OCI-LY7 (cell line): Measurements from ENCODE around the gene GMDS. TPM values are rescaled to one million over a fixed set of nuclear protein-coding genes. Genes with fewer than 3 reads are reported as not detected.

Experiments
- BruUV-seq: library from RNA; stranded (reverse); fragments of 400-500 nt; replicated peaks from 2 replicates; lab custom pipeline; 2021; lab: Mats Ljungman, UMichigan
- CTCF ChIA-PET: fragments of 300-600 bp; sonication (Branson Sonifier 250); formaldehyde crosslinking; loops from one replicate; lab custom pipeline; 2022; ENCODE audit warnings: antibody characterized with exemption; ENCODE audit not compliant: unreplicated experiment; lab: Charles Lee
- POLR2A ChIA-PET: fragments of 300-600 bp; sonication (Branson Sonifier 250); formaldehyde crosslinking; loops from one replicate; lab custom pipeline; 2022; ENCODE audit warnings: antibody characterized with exemption; lab: Charles Lee
- DNase-seq: peaks from one replicate; pipeline ENCODE4 v3.0.0-alpha.2; 2015; ENCODE audit warnings: low spot score
- H2AFZ ChIP-seq: fragments of 200-600 bp; sonication (generic), shearing (Covaris generic); 2 replicates; pipeline ENCODE4 v1.6.1; 2014; ENCODE audit warnings: mild to moderate bottlenecking, antibody characterized with exemption, low read length, moderate library complexity
- H3K27ac ChIP-seq: fragments of 200-600 bp; sonication (generic); 2 replicates; pipeline ENCODE4 v1.5.1; 2014; ENCODE audit warnings: mixed run types, low read depth, mild to moderate bottlenecking, moderate library complexity, low read length, inconsistent platforms; ENCODE audit not compliant: poor library complexity, severe bottlenecking
- H3K36me3 ChIP-seq: fragments of 200-600 bp; sonication (generic); 2 replicates; pipeline ENCODE4 v1.6.1; 2014; ENCODE audit warnings: mild to moderate bottlenecking, antibody characterized with exemption, low read length, moderate library complexity, mixed read lengths; ENCODE audit not compliant: insufficient read depth
- H3K4me1 ChIP-seq: fragments of 200-600 bp; sonication (generic); 2 replicates; pipeline ENCODE4 v1.5.1; 2014; ENCODE audit warnings: mild to moderate bottlenecking, low read length; ENCODE audit not compliant: insufficient read depth, poor library complexity, severe bottlenecking
- H3K4me2 ChIP-seq: fragments of 200-600 bp; sonication (generic); 2 replicates; pipeline ENCODE4 v1.6.1; 2014; ENCODE audit warnings: mild to moderate bottlenecking, low read length
- H3K4me3 ChIP-seq: fragments of 200-600 bp; sonication (generic); 2 replicates; pipeline ENCODE4 v1.5.1; 2014; ENCODE audit warnings: mild to moderate bottlenecking, low read depth, low read length; ENCODE audit not compliant: poor library complexity, severe bottlenecking
- H3K79me2 ChIP-seq: fragments of 200-600 bp; sonication (generic); 2 replicates; pipeline ENCODE4 v1.6.1; 2016; ENCODE audit warnings: low read depth, mild to moderate bottlenecking, low read length, moderate library complexity, mixed read lengths; ENCODE audit not compliant: insufficient read depth
- H3K9me2 ChIP-seq: fragments of 200-600 bp; sonication (generic); 2 replicates; pipeline ENCODE4 v1.6.1; 2016; ENCODE audit warnings: mild to moderate bottlenecking, low read length, mixed read lengths; ENCODE audit not compliant: insufficient read depth
- H3K9me3 ChIP-seq: fragments of 200-600 bp; sonication (generic); 2 replicates; pipeline ENCODE4 v1.6.1; 2014; ENCODE audit warnings: mild to moderate bottlenecking, mixed run types, low read length, mixed read lengths
- H4K20me1 ChIP-seq: fragments of 200-600 bp; sonication (generic); 2 replicates; pipeline ENCODE4 v1.6.1; 2014; ENCODE audit warnings: mild to moderate bottlenecking, antibody characterized with exemption, low read length, moderate library complexity, mixed read lengths; ENCODE audit not compliant: insufficient read depth
- CTCF ChIP-seq: fragments of 200-600 bp; sonication (generic); conservative IDR thresholded peaks from 2 replicates; pipeline ENCODE4 v1.5.1; 2014; ENCODE audit warnings: mild to moderate bottlenecking, antibody characterized with exemption, low read length, moderate library complexity, mixed read lengths
- EZH2phosphoT487 ChIP-seq: fragments of 200-600 bp; sonication (generic); IDR thresholded peaks from 2 replicates; pipeline ENCODE4 v1.6.1; 2018; ENCODE audit warnings: low read depth, borderline replicate concordance, mild to moderate bottlenecking, mixed run types, antibody characterized with exemption, low read length, moderate library complexity, mixed read lengths
- intact Hi-C: fragments of 100-400 bp; cut with micrococcal nuclease; formaldehyde crosslinking; loops from one replicate; pipeline ENCODE4 v1.10.0; 2022; ENCODE audit not compliant: unreplicated experiment
- total RNA-seq, 2 experiments: library from RNA; depleted of rRNA in 1 of 2; stranded (reverse); fragments of >200 nt in 1 of 2; shearing (Covaris generic) in 1 of 2; gene quantifications; 2 replicates each; pipeline ENCODE4 v1.2.3, GENCODE V29; 2014 to 2022

The GMDS gene
- total RNA-seq, 2 experiments from 2014 or later: 9.9 to 26.8 TPM

DNA sequence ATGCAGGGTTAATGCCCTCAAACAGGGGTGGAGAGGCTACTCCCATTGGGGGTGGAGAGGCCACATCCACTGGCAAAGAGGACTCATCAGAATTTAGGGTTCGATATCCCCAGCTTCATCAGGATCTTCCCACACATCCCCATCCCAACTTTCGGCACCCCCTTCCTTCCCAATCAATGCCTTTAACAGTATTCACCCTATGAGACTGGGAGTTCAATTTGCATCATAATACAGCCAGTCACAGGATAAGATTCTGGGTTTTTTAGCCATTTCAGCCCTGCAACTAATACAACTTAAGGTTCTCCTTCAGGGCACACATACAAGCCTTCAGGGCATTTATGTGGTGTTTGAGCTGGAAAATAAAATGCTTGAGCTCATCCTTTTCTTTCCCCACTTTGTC lies 80.9 kb downstream of the GMDS start:
- Histone ChIP-seq H3K4me1 (no peaks in the 10 kb centered on the region), H3K4me3 (no peak overlapping the region), H3K9me3 (no peaks in the 10 kb centered on the region), H3K79me2 (no peaks in the 10 kb centered on the region), H4K20me1 (no peaks in the 10 kb centered on the region), H3K4me2 (no peak overlapping the region), H3K27ac (no peak overlapping the region), H3K36me3 (no peaks in the 10 kb centered on the region), H3K9me2 (no peaks in the 10 kb centered on the region), H2AFZ (no peak overlapping the region)
- ChIA-PET POLR2A (no interaction called here), CTCF (no interaction called here)
- intact Hi-C loops: no loop called here
- no TSS peak for BruUV-seq
- TF ChIP-seq CTCF (no peak), EZH2phosphoT487 (no peak)
- DNase-seq: no peak

DNA sequence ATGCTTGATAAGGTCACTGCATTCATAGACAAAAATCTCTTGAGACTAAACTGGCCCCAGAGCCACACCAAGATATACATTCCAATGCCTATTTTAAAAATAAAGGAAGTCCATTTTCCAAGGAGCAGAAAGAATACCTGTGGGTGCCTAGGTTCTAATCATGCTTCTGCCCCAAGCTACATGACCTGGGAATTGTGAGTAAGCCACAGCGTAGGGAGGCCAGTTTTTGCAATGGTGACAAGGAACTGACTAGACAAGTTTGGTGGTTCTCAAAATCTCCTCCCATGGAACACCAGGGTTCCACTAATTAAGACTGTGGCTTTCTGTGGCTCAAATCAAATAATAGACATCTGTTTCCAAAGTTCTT lies 83.3 kb downstream of the GMDS start:
- POLR2A ChIA-PET: interaction anchor here (0.6 kb wide), 1 partner anchor 1513 kb away, joined by 10 read pairs; no protein-coding TSS in a partner anchor
- Histone ChIP-seq H4K20me1 (no peaks in the 10 kb centered on the region), H3K4me2 (no peak overlapping the region), H3K4me3 (no peak overlapping the region), H3K36me3 (no peaks in the 10 kb centered on the region), H3K4me1 (no peaks in the 10 kb centered on the region), H2AFZ (no peak overlapping the region), H3K9me3 (no peaks in the 10 kb centered on the region), H3K9me2 (no peaks in the 10 kb centered on the region), H3K27ac (no peak overlapping the region), H3K79me2 (no peaks in the 10 kb centered on the region)
- no TSS peak for BruUV-seq
- intact Hi-C loops: no loop called here
- CTCF ChIA-PET: no interaction called here
- TF ChIP-seq CTCF: no peak
- TF ChIP-seq EZH2phosphoT487: no peak
- no peak for DNase-seq

DNA sequence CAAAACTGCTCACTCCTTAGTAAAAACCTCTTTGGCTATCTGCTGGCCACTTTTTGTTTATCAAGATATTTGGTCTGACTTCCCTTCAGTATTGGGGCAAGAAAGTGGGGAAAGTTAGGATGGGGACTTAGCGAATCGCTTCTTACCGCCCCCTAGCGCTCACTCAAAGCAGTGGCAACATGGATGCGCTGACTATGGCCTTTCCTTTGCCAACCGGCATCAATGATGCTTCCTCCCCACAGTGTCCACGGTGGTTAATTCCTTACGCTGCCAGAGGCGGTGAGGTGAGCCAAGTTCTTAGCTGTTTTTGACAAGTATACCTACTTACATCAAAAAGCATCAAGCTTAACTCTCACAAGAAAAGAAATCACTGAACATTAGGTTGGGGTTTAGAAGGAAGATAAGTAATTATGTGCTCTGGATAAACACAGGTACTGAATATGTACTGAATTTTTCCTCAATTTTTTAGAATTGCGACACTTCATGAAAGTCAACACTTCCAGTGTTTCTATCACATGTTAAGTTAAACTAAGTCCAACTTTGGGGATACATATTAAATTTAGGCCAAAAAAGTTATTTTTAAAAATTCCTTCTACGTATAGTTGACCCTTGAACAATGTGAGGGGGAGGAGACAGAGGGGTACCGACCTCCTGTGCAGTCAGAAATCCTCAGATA lies 86.7 kb downstream of the GMDS start:
- peaks cover 7% of the 10 kb centered on the region; the same call in 1 of the 2 replicates for H4K20me1 ChIP-seq
- no peak overlapping the region for H3K4me3 ChIP-seq
- no peaks in the 10 kb centered on the region for H3K4me1 ChIP-seq
- BruUV-seq: no TSS peak
- intact Hi-C loops: no loop called here
- no peaks in the 10 kb centered on the region for H3K36me3 ChIP-seq
- peak; percentile 7 for DNase-seq
- H3K27ac ChIP-seq: no peak overlapping the region
- CTCF ChIA-PET: no interaction called here
- no peaks in the 10 kb centered on the region for H3K79me2 ChIP-seq
- H3K4me2 ChIP-seq: no peak overlapping the region
- H2AFZ ChIP-seq: no peak overlapping the region
- TF ChIP-seq EZH2phosphoT487: no peak
- peak; percentile 62 for TF ChIP-seq CTCF
- POLR2A ChIA-PET: no interaction called here
- no peaks in the 10 kb centered on the region for H3K9me3 ChIP-seq
- H3K9me2 ChIP-seq: no peaks in the 10 kb centered on the region
